Uterus (tissue), 4 donors: ENCODE measurements around the gene WDR76. TPM values are rescaled to one million over a fixed set of nuclear protein-coding genes. Genes with fewer than 3 reads are reported as not detected.

Source experiments
- DNase-seq, 2 donors: peaks; one replicate each; pipeline ENCODE4 v3.0.0-alpha.2; 2019 to 2020
- H3K27ac ChIP-seq, 2 donors: fragments of 200-600 bp; sonication (generic); 1 replicate in 1 of 2; 2 replicates in 1 of 2; pipeline ENCODE4 v1.5.1; 2016 to 2018
- H3K27me3 ChIP-seq, 2 donors: fragments of 200-600 bp; sonication (generic); one replicate each; pipeline ENCODE4 v1.5.1; 2018 to 2019; ENCODE audit warnings: control low read depth in 1 of 2
- H3K36me3 ChIP-seq, 2 donors: fragments of 200-600 bp; sonication (generic); one replicate each; pipeline ENCODE4 v1.5.1; 2019; ENCODE audit warnings: control low read depth in 1 of 2
- H3K4me1 ChIP-seq, 2 donors: fragments of 200-600 bp; sonication (generic); one replicate each; pipeline ENCODE4 v1.5.1; 2018 to 2019; ENCODE audit warnings: control low read depth in 1 of 2
- H3K4me3 ChIP-seq, 2 donors: fragments of 200-600 bp; sonication (generic); 1 replicate in 1 of 2; 2 replicates in 1 of 2; pipeline ENCODE4 v1.5.1; 2018 to 2019; ENCODE audit warnings: mild to moderate bottlenecking in 1 of 2
- H3K9me3 ChIP-seq, 2 donors: fragments of 200-600 bp; sonication (generic); one replicate each; pipeline ENCODE4 v1.5.1; 2019; ENCODE audit warnings: control low read depth in 1 of 2
- POLR2A ChIP-seq, 2 donors: fragments of 450-650 bp; IDR thresholded peaks; one replicate each; pipeline ENCODE4 v1.6.1; 2016; ENCODE audit warnings: antibody characterized with exemption in 2 of 2, mild to moderate bottlenecking in 1 of 2, moderate library complexity in 1 of 2
- intact Hi-C: fragments of 100-400 bp; cut with DNase I; formaldehyde crosslinking; loops from one replicate; pipeline ENCODE4 v1.15.1; 2023; ENCODE audit warnings: low total_unique reads
- total RNA-seq, 4 donors: library from RNA; depleted of rRNA in 3 of 4; stranded (reverse); fragments of >200 nt in 3 of 4; gene quantifications; one replicate each; pipeline versions ENCODE4 v1.1.0 to v1.2.4, GENCODE V29; 2014 to 2023
- TF ChIP-seq, protein P1 (sequence below), 4 experiments: fragments of 200-600 bp in 2 of 4; fragments of 450-650 bp in 2 of 4; sonication (generic) in 2 of 4; IDR thresholded peaks; one replicate each; pipeline ENCODE4 v1.5.1; 2016 to 2019; ENCODE audit warnings: antibody characterized with exemption in 4 of 4, mild to moderate bottlenecking in 2 of 4, moderate library complexity in 1 of 4
- donor health status: DM: yes; HTN: yes; CAD: no.

The WDR76 gene
- total RNA-seq, 4 donors from 2014 or later = 0.59 to 114 (median 13.0) TPM

DNA sequence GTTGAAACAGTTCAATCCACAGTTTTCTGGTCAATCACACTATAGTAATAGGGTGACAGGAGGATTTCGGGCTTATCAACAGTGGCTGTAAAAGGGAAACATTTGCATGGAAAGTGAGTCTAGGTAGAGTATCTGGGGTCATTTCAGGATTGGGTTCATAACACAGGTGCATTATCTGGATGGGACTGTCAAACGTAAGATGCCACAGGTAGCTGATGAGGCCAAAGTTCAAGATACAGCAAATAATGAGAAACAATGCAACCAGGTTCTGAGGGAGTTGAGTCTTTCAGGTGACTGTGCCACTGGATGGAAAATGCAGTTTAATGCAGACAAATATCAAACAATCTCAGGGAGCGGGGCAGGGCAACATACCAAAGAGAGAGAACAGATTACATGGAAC lies 62.2 kb downstream of the WDR76 start:
- Histone ChIP-seq H3K36me3 (no peaks in the 10 kb centered on the region), H3K4me3 (no peak overlapping the region), H3K9me3 (no peaks in the 10 kb centered on the region), H3K27ac (no peak overlapping the region), H3K4me1 (no peaks in the 10 kb centered on the region), H3K27me3 (no peaks in the 10 kb centered on the region)
- no peak for TF ChIP-seq POLR2A (IDR thresholded peaks at IDR 0.05)
- TF ChIP-seq, protein P1, sequence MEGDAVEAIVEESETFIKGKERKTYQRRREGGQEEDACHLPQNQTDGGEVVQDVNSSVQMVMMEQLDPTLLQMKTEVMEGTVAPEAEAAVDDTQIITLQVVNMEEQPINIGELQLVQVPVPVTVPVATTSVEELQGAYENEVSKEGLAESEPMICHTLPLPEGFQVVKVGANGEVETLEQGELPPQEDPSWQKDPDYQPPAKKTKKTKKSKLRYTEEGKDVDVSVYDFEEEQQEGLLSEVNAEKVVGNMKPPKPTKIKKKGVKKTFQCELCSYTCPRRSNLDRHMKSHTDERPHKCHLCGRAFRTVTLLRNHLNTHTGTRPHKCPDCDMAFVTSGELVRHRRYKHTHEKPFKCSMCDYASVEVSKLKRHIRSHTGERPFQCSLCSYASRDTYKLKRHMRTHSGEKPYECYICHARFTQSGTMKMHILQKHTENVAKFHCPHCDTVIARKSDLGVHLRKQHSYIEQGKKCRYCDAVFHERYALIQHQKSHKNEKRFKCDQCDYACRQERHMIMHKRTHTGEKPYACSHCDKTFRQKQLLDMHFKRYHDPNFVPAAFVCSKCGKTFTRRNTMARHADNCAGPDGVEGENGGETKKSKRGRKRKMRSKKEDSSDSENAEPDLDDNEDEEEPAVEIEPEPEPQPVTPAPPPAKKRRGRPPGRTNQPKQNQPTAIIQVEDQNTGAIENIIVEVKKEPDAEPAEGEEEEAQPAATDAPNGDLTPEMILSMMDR (IDR thresholded peaks at IDR 0.05) = no peak
- intact Hi-C loops = no loop called here
- no peak for DNase-seq

DNA sequence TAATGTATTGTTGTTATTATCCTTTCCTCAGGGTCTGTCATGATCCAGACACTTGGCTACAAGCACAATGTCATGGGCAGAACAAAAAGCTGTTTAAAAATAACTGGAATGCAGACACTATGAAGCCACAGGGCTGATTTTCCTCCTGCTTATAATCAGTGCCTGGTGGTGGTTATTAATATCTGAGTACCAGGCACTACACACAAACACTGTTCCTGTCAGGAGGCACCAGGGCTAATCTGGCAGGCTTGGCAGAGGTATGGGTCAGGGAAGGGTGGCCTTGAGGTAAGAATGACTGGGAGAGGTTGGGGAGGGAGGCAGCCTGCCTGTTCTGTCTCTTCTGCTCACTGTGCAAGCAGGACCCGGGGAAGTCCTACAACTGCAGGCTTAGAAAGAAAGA lies 67.2 kb downstream of the WDR76 start:
- intact Hi-C loops = no loop called here
- no peak for TF ChIP-seq POLR2A (IDR thresholded peaks at IDR 0.05)
- TF ChIP-seq, protein P1 (IDR thresholded peaks at IDR 0.05) = no peak
- DNase-seq = no peak
- no peaks in the 10 kb centered on the region for H3K36me3 ChIP-seq
- no peak overlapping the region for H3K4me3 ChIP-seq
- H3K27me3 ChIP-seq = no peaks in the 10 kb centered on the region
- no peak overlapping the region for H3K27ac ChIP-seq
- H3K9me3 ChIP-seq = no peaks in the 10 kb centered on the region
- no peaks in the 10 kb centered on the region for H3K4me1 ChIP-seq

DNA sequence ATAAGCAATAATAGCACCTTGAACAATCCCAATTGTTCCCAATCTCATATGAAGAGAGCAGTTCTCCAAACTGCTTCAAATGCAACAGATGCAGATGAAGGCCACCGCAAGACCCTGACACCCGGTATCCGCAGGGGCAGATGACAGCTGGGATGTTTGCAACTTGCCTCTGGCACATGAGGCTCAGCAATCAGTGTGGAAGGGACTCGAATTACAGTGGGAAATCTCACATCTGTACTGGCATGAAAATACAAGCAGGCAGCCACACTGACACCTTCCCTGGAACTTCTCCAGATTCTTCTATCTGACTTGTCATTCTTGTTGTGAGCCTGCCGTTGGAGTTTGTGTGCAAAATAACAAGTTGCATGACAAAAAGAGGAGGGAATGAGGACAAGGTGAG lies 68.8 kb downstream of the WDR76 start:
- no peak for TF ChIP-seq POLR2A (IDR thresholded peaks at IDR 0.05)
- TF ChIP-seq, protein P1 (IDR thresholded peaks at IDR 0.05) = no peak
- H3K27ac ChIP-seq = no peak overlapping the region
- H3K9me3 ChIP-seq = no peaks in the 10 kb centered on the region
- no peaks in the 10 kb centered on the region for H3K4me1 ChIP-seq
- H3K4me3 ChIP-seq = no peak overlapping the region
- H3K36me3 ChIP-seq = no peaks in the 10 kb centered on the region
- intact Hi-C loops = no loop called here
- DNase-seq = no peak
- no peaks in the 10 kb centered on the region for H3K27me3 ChIP-seq

DNA sequence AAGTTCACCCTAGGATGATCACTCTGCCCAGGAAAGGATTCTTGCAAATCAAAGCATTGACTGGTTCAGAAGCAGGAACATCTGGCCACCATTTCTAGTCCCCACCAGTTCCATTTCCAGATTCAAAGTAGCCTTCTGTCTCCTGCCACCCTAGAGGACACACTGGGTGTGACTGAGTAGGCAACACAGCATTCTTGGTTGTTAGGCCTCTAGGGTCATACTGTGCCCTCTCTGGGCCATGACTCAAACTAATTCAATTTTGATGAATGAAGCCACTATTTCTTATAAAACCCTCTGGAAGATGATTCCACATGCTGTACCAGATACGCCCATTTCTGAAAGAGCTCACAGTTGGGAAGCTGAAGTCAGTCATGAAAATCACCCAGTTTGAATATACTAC lies 69.7 kb downstream of the WDR76 start:
- intact Hi-C loops = no loop called here
- Histone ChIP-seq H3K27me3 (no peaks in the 10 kb centered on the region), H3K36me3 (no peaks in the 10 kb centered on the region), H3K4me3 (no peak overlapping the region), H3K4me1 (no peaks in the 10 kb centered on the region), H3K27ac (no peak overlapping the region), H3K9me3 (no peaks in the 10 kb centered on the region)
- no peak for DNase-seq
- no peak for TF ChIP-seq POLR2A (IDR thresholded peaks at IDR 0.05)
- TF ChIP-seq, protein P1 (IDR thresholded peaks at IDR 0.05) = no peak

DNA sequence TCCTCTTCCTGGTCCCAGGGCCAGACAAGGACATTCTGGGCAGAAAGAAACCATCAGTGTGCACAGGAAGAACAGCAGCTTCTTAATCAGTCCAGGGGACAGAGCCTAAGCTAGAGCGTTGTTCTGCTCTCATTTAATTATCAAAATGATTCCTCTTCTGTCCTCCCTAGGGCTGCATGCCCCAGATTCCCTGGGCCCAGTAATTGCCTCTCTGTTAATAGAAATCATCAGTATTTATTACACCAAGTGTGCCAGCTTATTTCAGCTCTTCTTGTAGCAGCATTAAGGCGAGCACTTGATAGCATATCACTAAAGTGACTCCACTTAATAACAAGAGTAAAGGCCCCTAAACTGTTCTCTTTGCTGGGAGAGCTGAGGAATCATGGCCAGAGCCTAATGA lies 72.1 kb downstream of the WDR76 start:
- Histone ChIP-seq H3K9me3 (no peaks in the 10 kb centered on the region), H3K4me1 (no peaks in the 10 kb centered on the region), H3K27ac (no peak overlapping the region), H3K4me3 (no peak overlapping the region), H3K36me3 (no peaks in the 10 kb centered on the region), H3K27me3 (no peaks in the 10 kb centered on the region)
- DNase-seq = no peak
- TF ChIP-seq POLR2A (IDR thresholded peaks at IDR 0.05) = no peak
- TF ChIP-seq, protein P1 (IDR thresholded peaks at IDR 0.05) = no peak
- intact Hi-C loops = no loop called here
